HG03457 (cell line): ENCODE data around the gene AFAP1.
A peak's percentile ranks its signal among the peaks of the same experiment; 100 is the strongest.

ENCODE experiments used
- ATAC-seq: cut with Tn5 transposase; IDR thresholded peaks from one replicate; pipeline ENCODE4 v1.9.1; 2021; ENCODE audit warnings: moderate number of reproducible peaks; ENCODE audit not compliant: unreplicated experiment

Gene AFAP1

DNA sequence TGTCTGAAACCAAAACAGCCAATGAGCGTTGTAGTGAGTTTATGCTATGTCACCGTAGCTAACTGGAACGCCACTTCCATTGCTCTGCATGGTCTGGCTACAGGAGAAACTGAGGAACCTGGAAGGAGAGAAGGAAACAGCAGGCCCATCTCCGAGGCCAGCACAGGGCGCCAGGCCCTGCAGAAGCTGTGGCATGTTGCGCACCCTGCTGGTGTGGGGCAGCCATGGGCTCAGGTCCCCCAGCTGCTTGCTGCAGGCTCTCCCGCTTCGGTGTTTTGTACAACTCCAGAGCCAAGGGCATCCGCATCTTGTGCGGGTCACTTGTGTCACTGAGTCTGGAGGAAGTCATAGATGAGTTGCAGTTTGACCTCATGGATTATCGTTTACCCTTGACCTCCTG, 89.2 kb downstream of the AFAP1 start:
- no peak for ATAC-seq

DNA sequence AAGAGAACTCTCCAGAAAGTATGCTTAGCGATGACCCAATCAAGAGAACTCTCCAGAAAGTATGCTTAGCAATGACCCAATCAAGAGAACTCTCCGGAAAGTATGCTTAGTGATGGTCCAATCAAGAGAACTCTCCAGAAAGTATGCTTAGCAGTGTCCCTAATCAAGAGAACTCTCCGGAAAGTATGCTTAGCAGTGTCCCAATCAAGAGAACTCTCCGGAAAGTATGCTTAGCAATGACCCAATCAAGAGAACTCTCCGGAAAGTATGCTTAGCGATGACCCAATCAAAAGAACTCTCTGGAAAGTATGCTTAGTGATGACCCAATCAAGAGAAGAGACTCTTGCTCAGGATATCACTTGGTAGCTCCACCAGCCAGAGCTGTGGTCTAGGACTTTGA, 92.5 kb downstream of the AFAP1 start:
- ATAC-seq = no peak

DNA sequence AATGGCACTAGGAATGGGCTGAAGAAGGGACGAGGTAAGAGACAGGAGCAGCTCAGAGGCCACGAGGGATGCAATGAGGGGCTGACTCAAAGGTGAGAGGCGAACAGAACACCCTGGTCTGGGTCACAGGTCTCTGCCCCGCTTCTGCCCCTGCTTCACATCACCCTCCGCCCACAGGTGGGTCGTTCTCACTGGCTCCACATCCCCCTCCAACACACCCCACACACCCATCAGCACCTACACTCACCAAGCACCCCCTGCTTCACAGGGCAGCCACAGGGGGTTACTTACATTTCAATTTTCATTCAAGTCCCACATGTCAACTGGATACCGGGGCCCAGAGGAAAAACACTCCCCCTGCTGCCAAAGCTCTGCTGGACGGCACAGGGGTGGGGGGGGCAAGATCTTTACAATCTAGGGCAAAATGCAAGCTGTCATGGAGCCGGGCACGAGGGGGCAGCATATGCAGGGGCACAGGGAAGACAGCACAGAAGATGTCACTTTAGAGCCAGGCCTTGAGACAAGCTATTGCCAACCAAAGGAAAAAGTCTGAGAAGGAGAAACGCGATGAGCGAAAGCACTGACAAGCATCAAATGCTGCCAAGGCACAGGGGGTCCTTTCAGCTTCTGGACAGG, 94.0 kb downstream of the AFAP1 start:
- no peak for ATAC-seq

DNA sequence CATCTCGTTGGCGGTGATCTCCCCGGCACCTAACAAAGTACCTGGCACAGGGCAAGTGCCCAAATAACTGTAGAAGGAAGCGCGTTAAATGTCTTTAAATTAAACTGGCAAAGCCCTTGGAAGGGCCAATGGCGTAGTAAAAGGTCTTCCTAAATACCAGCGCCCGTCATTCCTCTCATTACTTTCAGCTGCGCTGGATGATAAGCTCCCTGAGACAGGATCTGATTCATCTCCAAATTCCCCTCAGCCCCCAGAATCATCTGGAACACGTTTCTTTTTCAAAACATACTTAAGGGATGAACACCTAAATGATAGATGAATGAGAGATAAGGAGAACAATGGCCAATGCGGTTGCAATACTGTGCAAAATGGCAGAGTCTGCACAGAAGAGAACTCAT, 95.1 kb downstream of the AFAP1 start:
- ATAC-seq = no peak

DNA sequence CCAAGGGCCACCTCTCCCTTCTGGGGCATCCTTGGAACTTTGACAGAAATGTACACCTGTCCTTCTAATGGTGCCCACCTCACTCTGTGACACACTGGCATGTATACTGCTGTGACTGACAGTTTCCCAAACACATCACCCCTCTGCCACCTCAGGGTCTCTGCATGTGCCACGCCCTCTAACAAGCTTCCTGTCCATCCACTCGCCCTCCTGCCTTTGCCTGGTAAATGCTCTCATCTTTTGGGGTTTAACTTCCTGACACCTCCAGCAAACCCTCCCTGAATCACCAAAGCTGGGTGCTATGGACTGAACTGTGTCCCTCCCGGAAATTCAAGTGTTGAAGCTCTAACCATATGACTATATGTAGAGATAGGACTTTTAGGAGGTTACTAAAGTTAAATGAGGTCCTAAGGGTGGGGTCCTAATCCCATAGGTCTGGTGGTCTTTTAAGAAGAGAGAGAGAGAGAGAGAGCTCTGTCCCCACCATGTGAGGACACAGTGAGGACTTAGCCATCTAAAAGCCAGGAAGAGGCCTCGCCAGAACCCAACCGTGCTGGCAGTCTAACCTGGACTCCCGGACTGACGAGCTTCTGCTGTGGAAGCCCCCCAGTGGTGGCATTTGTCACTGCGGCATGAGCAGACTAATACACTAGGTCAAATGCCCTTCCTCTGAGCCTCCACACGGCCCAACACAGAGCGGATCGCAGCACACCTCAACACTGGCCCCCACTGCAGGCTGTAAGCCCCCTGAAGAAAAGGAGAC, 95.6 kb downstream of the AFAP1 start:
- ATAC-seq = peak; percentile 59

DNA sequence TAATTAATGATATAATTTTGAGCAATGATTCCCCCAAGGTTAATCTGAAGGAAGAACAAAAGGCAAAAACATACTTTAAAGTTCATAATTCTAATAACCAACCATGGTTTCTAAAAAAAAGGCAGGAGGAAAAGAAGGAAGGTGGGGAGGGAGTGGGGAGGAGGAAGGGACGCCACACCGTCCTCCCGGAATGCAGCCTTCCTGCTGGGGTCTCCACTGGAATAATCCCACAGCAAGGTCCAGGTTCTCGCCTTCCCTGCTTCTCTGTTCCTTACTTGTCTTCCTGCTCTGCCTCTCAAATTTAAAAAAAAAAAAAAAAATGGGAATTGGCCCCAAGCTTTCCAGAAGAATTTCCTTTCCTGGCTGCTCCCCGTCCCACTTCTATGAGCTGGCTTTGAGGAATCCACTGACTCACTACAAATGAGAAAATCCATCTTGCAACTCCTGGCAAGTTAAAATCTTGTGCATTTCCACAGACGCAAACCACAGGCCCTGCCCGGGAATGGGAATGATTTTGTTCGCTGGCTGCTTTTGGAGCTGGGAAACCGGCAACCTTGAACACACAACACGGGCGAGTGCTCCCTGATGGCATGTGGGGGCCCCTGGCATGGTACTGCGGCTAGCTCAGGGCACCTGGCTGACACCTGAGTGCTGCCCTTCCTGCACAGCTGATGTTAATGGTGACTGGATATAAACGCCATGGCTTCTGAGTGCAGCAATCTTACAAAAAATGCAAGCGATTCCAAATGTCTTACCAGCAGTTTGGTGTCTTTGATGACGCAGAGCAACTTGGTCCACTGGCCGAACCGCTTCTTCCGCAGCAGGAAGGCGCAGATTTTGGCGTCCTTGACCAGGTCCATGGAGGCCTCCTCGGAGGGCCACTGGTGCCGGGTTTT, 97.0 kb downstream of the AFAP1 start:
- ATAC-seq = no peak

DNA sequence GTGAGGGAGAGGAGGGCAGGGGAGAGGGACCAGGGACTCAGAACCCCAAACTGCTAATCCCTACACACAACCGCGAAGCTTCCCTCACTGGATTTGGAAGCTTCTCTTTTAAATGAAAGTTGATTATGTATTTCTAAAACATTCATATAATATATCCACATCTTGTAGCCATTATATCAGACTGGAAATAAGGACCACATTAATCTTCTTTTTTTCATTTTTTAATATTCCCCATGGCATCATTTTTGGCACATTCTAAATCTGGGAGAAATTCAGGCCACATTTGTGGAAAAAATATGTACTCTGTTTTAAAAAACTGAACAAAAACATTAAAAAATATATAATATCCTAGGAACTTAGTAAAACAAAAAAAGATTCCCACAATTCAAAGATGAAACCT, 97.8 kb downstream of the AFAP1 start:
- ATAC-seq = no peak

DNA sequence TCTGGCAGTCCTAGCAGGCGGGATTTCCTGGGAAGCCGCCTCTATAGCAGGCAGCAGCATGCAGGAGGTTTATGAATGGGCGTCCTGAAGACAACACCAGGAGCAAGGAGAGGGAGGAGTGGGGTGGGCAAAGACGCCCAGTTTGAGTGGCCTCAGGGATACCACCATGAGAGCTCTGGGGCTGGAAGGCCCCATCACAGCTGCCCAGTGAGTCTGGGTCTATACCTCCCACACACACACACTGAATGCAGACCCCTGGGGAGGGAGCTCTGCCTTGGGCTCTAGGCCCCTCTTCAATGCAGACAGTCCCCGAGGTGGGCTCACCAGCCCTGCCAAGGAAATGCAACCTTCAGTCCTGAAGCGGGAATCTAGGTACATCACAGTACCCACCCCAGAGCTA, 98.6 kb downstream of the AFAP1 start:
- ATAC-seq = no peak

DNA sequence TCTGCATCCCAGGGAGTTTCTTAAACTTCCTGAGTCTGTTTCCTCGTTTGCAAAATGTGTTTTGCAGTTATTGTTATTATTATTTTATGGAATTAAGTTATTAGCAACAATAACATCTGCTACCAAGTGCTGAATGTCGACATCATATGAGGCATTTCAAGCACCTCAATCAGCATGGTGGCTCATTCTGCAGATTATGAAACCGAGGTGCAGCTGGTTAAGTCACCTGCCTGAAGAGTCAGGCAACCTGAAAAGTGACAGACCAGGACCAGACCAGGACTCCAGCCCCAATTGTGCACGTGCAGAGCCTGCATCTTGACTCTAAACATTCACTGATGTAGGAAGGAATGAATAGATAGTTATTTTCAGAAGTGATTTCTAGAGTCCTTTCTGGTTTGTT, 99.8 kb downstream of the AFAP1 start:
- no peak for ATAC-seq

DNA sequence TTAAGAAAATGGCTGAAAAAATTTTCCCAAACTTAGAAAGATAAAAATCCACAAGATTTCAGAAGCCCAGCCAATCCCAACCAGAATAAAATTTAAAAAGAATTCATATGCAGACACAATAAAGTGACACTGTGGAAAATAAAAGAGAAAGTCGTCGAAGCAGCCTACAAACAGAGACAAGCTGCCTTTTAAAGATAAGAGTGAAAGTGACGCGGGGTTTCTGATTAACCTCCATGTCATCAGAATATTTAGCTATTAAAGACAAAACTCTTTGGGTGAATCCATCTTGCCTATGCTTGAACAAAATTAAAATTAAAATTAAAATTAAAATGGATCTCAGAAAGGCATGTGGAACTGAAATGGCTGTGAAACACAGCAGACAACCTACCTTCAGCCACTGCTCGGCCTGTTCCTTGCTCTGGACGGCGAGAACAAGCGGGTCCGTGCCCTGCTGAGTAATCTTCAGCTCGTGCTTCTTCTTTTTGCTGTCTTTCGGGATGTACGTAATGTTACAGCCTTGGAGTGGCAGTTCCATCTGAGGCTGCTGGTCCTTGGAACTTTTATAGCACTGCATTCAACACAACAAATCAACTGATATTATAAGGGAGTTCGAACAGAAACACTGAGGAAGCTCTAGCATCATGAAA, 101.4 kb downstream of the AFAP1 start:
- no peak for ATAC-seq

DNA sequence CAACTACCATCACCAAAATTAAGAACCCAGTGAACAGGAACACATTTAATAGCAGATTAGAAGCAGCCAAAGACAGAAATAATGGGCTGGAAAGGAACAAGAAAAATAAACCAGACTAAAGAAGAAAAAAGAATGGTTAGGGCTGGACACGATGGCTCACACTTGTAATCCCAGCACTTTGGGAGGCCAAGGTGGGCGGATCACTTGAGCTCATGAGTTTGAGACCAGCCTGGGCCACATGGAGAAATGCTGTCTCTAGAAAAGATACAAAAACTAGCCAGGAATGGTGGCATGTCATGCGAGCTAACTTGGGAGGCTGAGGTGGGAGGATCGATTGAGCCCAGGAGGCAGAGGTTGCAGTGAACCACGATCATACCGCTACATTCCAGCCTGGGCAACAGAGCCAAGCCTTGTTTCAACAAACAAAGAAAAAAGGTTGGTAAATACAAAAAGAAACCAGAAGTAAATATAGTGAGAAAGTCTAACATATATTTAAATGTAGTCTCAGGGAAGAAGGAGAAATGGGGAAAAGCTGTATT, 102.0 kb downstream of the AFAP1 start:
- ATAC-seq = no peak

DNA sequence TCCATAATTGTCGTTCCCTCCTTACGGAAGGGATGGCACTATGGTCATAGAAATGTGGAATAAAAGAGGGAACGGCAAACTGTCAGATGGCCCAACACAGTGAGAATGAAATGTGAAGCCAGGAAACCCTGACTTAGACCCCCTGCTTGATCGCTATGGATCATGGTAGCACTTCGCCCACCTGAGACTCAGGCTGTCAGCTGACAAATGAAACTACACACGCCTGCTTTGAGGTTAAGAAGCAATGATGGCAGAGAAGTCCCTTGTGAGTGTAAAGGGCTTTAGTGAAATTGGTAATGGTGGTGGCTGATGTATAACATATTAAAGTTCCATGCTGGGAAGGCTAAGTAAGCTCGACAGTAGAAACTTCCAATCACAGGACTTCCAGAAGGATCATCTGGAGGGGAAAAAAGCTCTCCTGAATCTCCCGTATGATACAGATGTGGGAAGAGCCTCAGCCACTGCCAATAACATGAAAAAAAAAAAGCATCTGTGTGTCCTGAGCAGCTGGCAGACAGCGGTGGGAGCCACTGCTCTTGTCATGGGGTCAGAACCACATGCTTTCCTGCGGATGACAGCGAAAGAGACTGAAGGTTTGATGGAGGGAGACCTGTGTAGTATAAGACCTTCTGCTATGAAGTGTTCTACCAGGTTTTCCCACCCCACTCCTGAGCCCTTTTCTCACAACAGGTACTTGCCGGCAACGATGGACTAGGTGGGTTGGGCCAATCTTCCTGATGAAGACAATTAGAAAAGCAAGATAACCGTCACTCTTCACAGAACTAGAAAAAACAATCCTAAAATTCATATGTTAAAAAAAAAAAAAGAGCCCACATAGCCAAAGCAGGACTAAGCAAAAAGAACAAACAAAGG, 107.6 kb downstream of the AFAP1 start:
- ATAC-seq = no peak

DNA sequence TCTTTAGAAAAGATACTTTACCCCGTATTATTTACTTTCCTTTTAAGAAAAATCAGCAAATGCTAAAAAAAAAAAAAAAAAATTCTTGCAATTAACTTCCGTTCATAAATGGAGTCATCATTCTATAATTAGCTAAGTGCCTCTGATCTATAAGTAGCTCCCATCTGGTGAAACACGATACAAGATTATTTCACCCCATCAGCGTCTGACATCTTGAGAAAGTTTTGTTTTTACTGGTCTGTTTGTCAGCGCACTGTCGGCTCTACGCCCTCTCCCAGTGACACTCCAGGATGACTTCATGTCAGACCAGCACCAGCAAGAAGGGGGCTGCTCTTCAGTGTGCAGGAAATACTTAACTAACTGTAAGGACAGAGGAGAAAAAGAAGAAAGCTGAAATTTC, 108.3 kb downstream of the AFAP1 start:
- no peak for ATAC-seq

DNA sequence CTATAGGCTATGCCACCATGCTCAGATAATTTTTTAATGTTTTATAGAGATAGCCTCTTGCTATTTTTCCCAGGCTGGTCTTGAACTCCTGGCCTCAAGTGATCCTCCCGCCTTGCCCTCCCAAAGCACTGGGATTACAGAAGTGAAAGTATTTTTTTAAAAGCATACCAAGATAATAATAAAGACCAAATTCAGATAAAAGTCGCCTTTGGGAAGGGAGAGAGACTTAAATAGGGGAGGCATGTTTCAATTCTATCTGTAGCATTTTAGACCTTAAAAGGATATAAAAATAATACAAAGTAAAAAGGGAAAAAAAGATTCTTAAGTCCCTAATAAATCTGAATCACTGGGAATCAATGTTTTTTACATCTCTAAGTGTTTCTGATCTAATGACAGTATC, 108.9 kb downstream of the AFAP1 start:
- ATAC-seq = no peak

DNA sequence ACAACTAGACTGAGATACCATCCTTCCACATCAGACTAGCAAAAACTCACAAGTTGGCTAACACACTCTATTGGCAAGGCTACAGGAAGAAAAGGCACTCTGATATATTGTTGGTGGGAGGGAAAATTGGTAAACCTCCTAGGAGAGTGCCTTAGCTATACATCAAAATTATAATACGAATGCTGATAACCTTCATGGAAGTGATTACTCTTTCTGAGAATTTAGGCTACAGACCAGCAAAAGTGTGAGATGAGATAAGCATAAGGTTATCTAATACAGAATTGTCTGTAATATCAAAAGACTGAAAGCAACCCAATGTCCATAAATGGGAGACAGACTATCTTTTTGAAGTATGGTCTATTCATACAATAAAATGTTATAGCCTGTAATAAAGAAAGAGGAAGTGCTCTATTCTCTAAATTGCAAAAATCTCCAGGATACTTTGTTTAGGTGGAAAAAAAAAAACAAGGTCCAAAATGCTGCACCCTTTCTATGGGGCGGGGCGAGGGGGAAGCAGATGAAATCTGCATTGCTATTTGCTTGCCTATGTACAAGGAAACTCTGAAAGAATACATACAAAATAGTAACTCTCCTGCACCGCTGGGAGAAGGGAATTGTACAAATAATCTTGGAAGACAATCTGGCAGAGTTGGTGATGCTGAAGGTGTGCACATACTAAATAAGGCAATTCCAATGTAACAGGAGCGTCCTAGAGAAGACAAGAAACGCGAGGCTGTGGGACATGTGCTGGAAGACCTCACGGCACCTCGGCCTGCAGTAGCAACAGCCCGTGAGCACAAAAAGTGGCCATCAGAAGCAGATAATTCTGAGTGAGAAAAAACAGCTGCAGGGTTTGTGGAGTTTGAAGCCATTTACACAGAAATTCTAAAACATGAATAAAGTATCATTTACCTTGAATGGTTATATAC, 109.7 kb downstream of the AFAP1 start:
- no peak for ATAC-seq

DNA sequence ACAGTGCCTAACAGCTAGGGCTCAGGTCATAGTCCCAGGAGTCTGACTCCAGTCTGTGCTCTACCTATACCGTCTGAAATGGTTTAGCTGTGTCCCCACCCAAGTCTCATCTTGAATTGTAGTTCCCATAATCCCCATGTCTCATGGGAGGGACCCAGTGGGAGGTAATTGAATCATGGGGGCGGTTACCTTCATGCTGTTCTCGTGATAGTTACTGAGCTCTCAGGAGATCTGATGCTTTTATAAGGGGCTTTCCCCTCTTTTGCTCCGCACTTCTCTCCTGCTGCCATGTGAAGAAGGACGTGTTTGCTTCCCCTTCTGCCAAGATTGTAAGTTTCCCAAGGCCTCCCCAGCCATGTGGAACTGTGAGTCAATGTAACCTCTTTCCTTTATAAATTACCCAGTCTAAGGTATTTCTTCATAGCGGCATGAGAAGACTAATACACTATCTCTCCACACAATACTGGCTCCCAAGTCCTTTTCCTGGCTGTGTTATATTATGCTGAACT, 110.8 kb downstream of the AFAP1 start:
- no peak for ATAC-seq

DNA sequence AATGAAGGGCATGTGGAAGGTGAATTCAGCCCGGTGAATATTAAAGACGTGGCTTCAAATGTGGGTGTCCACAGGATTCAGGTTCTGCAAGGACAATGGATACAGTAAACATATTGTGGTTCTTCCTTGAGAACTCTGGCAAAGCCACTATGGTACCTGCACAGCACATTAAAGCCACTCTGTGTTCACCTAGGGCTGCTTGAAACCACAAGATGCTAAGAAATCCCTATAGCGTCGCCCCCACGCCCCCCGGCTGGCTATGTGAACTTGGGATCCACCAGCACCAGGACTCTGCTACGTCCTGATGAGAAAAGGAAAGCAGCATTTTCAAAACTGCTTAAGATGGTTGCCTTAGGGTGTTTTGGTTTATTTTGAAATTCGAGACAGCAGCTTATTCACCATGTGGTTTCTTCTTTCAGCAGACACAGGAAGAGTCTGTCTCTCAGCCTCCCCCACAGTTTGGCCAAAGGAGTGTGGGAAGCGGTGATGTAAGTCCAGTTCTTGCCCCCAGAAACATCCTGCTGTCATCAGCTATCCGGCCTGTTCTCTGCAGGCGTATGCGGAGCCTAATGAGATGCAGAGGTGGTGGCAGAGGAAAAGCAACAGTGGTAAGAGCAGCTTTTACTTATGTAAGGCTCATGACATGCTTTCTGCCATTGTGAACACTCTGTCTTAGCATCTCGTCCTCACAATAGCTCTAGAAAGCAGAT, 111.5 kb downstream of the AFAP1 start:
- no peak for ATAC-seq

DNA sequence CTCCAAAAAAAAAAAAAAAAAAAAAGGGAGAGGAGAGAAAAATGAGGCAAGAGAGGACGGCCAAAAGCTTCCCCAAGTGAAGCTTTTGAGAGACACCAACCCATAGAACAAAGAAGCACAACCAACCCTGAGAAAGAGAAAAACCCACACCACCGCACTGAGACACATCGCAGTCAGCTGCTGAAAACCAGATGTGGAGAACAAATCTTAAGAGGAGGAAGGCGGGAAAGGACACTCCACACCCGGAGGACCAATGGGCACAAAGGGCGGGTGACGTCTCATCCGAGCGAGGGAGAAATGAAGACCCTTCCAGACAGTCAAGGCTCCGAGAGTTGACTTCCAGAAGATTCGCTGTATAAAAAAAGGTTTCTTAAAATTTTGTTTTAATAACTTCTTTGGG, 112.1 kb downstream of the AFAP1 start:
- no peak for ATAC-seq
